ENCODE results near the gene FGF5.

The FGF5 gene

DNA sequence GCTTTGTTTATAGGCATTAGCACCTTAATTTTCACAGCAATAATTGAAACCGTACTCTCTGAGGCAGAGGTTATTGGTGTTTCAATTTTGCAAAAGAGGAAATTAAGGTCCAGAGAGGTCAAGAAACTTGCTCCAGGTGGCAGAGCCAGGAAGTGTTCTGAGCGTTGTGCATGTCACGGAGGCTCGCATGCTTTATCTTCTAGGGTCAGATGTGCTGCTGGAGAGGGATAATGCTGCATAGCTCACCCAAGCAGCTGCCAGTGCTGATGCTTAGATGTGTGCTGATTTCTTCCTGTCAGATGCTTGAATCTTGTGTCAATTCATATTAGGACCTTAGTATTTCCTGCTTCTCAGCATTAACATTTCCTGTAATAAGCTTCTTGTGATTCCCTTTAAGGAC lies 13.0 kb upstream of the FGF5 start (continued):
- TF ChIP-seq, protein P1, sequence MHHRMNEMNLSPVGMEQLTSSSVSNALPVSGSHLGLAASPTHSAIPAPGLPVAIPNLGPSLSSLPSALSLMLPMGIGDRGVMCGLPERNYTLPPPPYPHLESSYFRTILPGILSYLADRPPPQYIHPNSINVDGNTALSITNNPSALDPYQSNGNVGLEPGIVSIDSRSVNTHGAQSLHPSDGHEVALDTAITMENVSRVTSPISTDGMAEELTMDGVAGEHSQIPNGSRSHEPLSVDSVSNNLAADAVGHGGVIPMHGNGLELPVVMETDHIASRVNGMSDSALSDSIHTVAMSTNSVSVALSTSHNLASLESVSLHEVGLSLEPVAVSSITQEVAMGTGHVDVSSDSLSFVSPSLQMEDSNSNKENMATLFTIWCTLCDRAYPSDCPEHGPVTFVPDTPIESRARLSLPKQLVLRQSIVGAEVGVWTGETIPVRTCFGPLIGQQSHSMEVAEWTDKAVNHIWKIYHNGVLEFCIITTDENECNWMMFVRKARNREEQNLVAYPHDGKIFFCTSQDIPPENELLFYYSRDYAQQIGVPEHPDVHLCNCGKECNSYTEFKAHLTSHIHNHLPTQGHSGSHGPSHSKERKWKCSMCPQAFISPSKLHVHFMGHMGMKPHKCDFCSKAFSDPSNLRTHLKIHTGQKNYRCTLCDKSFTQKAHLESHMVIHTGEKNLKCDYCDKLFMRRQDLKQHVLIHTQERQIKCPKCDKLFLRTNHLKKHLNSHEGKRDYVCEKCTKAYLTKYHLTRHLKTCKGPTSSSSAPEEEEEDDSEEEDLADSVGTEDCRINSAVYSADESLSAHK (tag by site-specific recombination; IDR thresholded peaks at IDR 0.05) = no peak
- TF ChIP-seq, protein P2, sequence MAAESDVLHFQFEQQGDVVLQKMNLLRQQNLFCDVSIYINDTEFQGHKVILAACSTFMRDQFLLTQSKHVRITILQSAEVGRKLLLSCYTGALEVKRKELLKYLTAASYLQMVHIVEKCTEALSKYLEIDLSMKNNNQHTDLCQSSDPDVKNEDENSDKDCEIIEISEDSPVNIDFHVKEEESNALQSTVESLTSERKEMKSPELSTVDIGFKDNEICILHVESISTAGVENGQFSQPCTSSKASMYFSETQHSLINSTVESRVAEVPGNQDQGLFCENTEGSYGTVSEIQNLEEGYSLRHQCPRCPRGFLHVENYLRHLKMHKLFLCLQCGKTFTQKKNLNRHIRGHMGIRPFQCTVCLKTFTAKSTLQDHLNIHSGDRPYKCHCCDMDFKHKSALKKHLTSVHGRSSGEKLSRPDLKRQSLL (tag by site-specific recombination; IDR thresholded peaks at IDR 0.05) = no peak
- TF ChIP-seq ZFP3 (tag by site-specific recombination; IDR thresholded peaks at IDR 0.05; ENCODE audit: low read depth) (no peak), HIC1 (tag by site-specific recombination; IDR thresholded peaks at IDR 0.05) (no peak), ZNF221 (tag by site-specific recombination; IDR thresholded peaks at IDR 0.05; ENCODE audit: borderline replicate concordance) (no peak), TCF7L2 (IDR thresholded peaks at IDR 0.05; ENCODE audit: borderline replicate concordance, low read depth, low read length) (no peak), RBAK (tag by site-specific recombination; IDR thresholded peaks at IDR 0.05) (no peak), ZNF768 (tag by site-specific recombination; IDR thresholded peaks at IDR 0.05) (no peak)
- TF ChIP-seq, protein P3, sequence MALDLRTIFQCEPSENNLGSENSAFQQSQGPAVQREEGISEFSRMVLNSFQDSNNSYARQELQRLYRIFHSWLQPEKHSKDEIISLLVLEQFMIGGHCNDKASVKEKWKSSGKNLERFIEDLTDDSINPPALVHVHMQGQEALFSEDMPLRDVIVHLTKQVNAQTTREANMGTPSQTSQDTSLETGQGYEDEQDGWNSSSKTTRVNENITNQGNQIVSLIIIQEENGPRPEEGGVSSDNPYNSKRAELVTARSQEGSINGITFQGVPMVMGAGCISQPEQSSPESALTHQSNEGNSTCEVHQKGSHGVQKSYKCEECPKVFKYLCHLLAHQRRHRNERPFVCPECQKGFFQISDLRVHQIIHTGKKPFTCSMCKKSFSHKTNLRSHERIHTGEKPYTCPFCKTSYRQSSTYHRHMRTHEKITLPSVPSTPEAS (tag by site-specific recombination; IDR thresholded peaks at IDR 0.05) = no peak
- TF ChIP-seq, protein P4, sequence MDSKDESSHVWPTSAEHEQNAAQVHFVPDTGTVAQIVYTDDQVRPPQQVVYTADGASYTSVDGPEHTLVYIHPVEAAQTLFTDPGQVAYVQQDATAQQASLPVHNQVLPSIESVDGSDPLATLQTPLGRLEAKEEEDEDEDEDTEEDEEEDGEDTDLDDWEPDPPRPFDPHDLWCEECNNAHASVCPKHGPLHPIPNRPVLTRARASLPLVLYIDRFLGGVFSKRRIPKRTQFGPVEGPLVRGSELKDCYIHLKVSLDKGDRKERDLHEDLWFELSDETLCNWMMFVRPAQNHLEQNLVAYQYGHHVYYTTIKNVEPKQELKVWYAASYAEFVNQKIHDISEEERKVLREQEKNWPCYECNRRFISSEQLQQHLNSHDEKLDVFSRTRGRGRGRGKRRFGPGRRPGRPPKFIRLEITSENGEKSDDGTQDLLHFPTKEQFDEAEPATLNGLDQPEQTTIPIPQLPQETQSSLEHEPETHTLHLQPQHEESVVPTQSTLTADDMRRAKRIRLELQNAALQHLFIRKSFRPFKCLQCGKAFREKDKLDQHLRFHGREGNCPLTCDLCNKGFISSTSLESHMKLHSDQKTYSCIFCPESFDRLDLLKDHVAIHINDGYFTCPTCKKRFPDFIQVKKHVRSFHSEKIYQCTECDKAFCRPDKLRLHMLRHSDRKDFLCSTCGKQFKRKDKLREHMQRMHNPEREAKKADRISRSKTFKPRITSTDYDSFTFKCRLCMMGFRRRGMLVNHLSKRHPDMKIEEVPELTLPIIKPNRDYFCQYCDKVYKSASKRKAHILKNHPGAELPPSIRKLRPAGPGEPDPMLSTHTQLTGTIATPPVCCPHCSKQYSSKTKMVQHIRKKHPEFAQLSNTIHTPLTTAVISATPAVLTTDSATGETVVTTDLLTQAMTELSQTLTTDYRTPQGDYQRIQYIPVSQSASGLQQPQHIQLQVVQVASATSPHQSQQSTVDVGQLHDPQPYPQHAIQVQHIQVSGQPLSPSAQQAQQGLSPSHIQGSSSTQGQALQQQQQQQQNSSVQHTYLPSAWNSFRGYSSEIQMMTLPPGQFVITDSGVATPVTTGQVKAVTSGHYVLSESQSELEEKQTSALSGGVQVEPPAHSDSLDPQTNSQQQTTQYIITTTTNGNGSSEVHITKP (tag by site-specific recombination; IDR thresholded peaks at IDR 0.05) = no peak

GRCh38 chr4:80254114-80254513 lies 12.3 kb upstream of the FGF5 start:
- no peak overlapping the region for H3K4me3 ChIP-seq (ENCODE audit: low read depth, low read length)
- TF ChIP-seq SCRT2 (tag by site-specific recombination; IDR thresholded peaks at IDR 0.05) (no peak), ZNF121 (tag by site-specific recombination; IDR thresholded peaks at IDR 0.05) (peak; percentile 77; the same call in 1 of the 2 replicates)
- no peaks in the 10 kb centered on the region for H3K9me3 ChIP-seq (ENCODE audit: control insufficient read depth, insufficient read depth, low read depth, low read length)
- no peaks in the 10 kb centered on the region for H3K36me3 ChIP-seq (ENCODE audit: control insufficient read depth in 2 of 2, insufficient read depth in 1 of 2, low read length in 2 of 2)
- ChIA-PET CTCF (interaction anchor here (0.6 kb wide), 1 partner anchor 9 kb away, joined by 3 read pairs; no protein-coding TSS in a partner anchor), POLR2A (no interaction called here)
- H3K4me1 ChIP-seq (ENCODE audit: control insufficient read depth, insufficient read depth, low read length) = no peaks in the 10 kb centered on the region
- H3K27ac ChIP-seq (ENCODE audit: extremely low read depth, low read depth, low read length) = no peak overlapping the region
